Hepatocyte (in vitro differentiated cells): ENCODE measurements around the gene C19orf33. TPM values are rescaled to one million over a fixed set of nuclear protein-coding genes. Genes with fewer than 3 reads are reported as not detected.

Source experiments
- DNase-seq: peaks from one replicate; pipeline ENCODE4 v3.0.0-alpha.2; 2016; ENCODE audit warnings: low spot score
- H2AFZ ChIP-seq: fragments of 200-600 bp; sonication (generic); 2 replicates; pipeline ENCODE4 v1.6.0; 2016; ENCODE audit warnings: antibody characterized with exemption, mild to moderate bottlenecking
- H3K27ac ChIP-seq: fragments of 200-600 bp; sonication (generic); 2 replicates; pipeline ENCODE4 v1.5.1; 2016; ENCODE audit warnings: mild to moderate bottlenecking
- H3K27me3 ChIP-seq: fragments of 200-600 bp; sonication (generic); 2 replicates; pipeline ENCODE4 v1.6.1; 2016
- H3K36me3 ChIP-seq: fragments of 200-600 bp; sonication (generic); replicated peaks from 2 replicates; pipeline ENCODE4 v1.5.1; 2016; ENCODE audit warnings: low read depth; ENCODE audit not compliant: insufficient read depth
- H3K4me1 ChIP-seq: fragments of 200-600 bp; sonication (generic); 2 replicates; pipeline ENCODE4 v1.5.1; 2016; ENCODE audit warnings: mild to moderate bottlenecking, moderate library complexity; ENCODE audit not compliant: insufficient read depth
- H3K4me2 ChIP-seq: fragments of 200-600 bp; sonication (generic); 2 replicates; pipeline ENCODE4 v1.6.0; 2016
- H3K4me3 ChIP-seq: fragments of 200-600 bp; sonication (generic); 2 replicates; pipeline ENCODE4 v1.5.1; 2016; ENCODE audit warnings: mild to moderate bottlenecking
- H3K79me2 ChIP-seq: fragments of 200-600 bp; sonication (generic); 2 replicates; pipeline ENCODE4 v1.6.0; 2017; ENCODE audit warnings: mild to moderate bottlenecking
- H3K9me2 ChIP-seq: fragments of 200-600 bp; sonication (generic); replicated peaks from 2 replicates; pipeline ENCODE4 v1.6.0; 2017; ENCODE audit warnings: mild to moderate bottlenecking; ENCODE audit not compliant: insufficient read depth
- H3K9me3 ChIP-seq: fragments of 200-600 bp; sonication (generic); 2 replicates; pipeline ENCODE4 v1.5.1; 2016; ENCODE audit warnings: low read depth, mild to moderate bottlenecking
- H4K20me1 ChIP-seq: fragments of 200-600 bp; sonication (generic); 2 replicates; pipeline ENCODE4 v1.6.0; 2016; ENCODE audit warnings: mild to moderate bottlenecking; ENCODE audit not compliant: insufficient read depth, poor library complexity, severe bottlenecking
- EZH2 ChIP-seq: fragments of 200-600 bp; sonication (generic); IDR thresholded peaks from 2 replicates; pipeline ENCODE4 v1.6.1; 2016; ENCODE audit warnings: antibody characterized with exemption, mild to moderate bottlenecking, borderline replicate concordance
- EZH2phosphoT487 ChIP-seq: fragments of 200-600 bp; sonication (generic); IDR thresholded peaks from one replicate; pipeline ENCODE4 v1.6.1; 2018; ENCODE audit warnings: antibody characterized with exemption, mild to moderate bottlenecking, low read depth, moderate library complexity; ENCODE audit not compliant: unreplicated experiment, severe bottlenecking
- WGBS: methylation state at CpG from one replicate; pipeline ENCODE4 v1.1.6; 2016; ENCODE audit warnings: low lambda C conversion rate; ENCODE audit errors: missing lambda C conversion rate; 5-methylcytosine and 5-hydroxymethylcytosine counted together
- polyA plus RNA-seq: library from polyadenylated mRNA; unstranded; fragments of >200 nt; fragmentation: Nextera tagmentation; extraction: Ambion mirVana; gene quantifications from 2 replicates; pipeline ENCODE4 v1.2.1, GENCODE V29; 2016
- total RNA-seq: library from RNA; depleted of rRNA; stranded (reverse); fragments of >200 nt; gene quantifications from 2 replicates; pipeline ENCODE4 v1.2.3, GENCODE V29; 2014
- TF ChIP-seq, protein P1 (sequence below): fragments of 200-600 bp; sonication (generic); IDR thresholded peaks from 2 replicates; pipeline ENCODE4 v1.5.1; 2016; ENCODE audit warnings: antibody characterized with exemption, mild to moderate bottlenecking; ENCODE audit not compliant: poor library complexity

Gene C19orf33
- total and polyA plus RNA-seq, 2 experiments from 2014 or later: 118 to 126 TPM

DNA sequence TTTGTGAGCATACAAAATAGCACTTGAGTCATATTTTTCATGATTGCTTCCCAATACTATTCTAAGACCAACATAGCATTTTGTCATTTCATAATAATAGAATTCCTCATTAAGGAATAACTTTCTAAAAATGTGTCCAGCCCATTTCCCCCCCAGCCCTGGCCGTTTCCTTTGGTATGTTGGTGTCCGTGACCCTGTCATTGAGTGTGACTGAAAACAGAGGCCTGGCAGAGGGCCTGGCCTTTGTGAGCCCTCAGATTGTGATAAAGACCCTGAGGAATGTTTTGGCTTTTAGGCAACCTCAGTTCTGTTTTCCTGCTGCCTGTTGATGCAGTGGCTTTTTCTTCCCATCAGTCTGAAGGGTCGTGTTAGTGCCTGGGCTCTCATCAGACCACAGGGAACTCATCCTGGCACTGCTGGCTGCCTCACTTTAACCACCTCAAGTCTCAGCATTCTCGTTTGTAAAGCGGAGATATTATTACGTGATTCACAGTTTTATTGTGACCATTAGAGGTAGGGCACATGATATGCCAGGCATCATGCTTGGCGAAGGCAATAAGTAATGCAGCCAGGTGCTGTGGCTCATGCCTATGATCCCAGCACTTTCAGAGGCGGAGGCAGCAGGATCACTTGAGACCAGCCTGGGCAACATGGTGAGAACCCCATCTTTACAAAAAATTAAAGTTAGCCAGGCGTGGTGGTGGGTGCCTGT is 25.9 kb upstream of the C19orf33 start:
- no peaks in the 10 kb centered on the region for H3K27me3 ChIP-seq
- peak overlapping the region; percentile 39 for H3K27ac ChIP-seq
- WGBS: 69% methylated on average over 9 of the region's 9 CpGs
- peaks cover 94% of the 10 kb centered on the region for H3K79me2 ChIP-seq
- TF ChIP-seq EZH2 (no peak), EZH2phosphoT487 (no peak)
- TF ChIP-seq, protein P1, sequence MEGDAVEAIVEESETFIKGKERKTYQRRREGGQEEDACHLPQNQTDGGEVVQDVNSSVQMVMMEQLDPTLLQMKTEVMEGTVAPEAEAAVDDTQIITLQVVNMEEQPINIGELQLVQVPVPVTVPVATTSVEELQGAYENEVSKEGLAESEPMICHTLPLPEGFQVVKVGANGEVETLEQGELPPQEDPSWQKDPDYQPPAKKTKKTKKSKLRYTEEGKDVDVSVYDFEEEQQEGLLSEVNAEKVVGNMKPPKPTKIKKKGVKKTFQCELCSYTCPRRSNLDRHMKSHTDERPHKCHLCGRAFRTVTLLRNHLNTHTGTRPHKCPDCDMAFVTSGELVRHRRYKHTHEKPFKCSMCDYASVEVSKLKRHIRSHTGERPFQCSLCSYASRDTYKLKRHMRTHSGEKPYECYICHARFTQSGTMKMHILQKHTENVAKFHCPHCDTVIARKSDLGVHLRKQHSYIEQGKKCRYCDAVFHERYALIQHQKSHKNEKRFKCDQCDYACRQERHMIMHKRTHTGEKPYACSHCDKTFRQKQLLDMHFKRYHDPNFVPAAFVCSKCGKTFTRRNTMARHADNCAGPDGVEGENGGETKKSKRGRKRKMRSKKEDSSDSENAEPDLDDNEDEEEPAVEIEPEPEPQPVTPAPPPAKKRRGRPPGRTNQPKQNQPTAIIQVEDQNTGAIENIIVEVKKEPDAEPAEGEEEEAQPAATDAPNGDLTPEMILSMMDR: no peak
- no peak overlapping the region for H3K4me3 ChIP-seq
- H3K36me3 ChIP-seq: no peaks in the 10 kb centered on the region
- DNase-seq: no peak
- H2AFZ ChIP-seq: no peak overlapping the region
- no peaks in the 10 kb centered on the region for H3K9me3 ChIP-seq
- no peaks in the 10 kb centered on the region for H3K9me2 ChIP-seq
- H4K20me1 ChIP-seq: peaks cover 57% of the 10 kb centered on the region
- peak overlapping the region; percentile 42 for H3K4me2 ChIP-seq
- H3K4me1 ChIP-seq: peaks cover 24% of the 10 kb centered on the region

DNA sequence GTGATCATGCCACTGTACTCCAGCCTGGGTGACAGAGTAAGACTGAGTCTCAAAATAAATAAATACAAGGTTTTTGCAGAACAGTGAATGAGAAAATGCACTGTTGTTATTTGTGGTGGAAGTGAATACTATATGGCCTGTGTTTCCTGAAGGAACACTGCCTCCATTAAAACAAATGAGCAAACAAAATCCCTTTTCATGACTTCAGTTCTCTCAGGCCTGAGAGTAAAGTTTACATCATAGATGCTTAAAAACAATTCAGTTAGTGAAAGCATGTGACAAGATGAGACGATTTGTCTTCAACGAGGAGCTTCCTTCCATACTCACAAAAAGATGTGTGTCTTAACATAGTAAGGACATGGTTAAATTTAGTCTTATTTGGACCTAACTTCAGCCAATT is 25.3 kb upstream of the C19orf33 start:
- Histone ChIP-seq H2AFZ (no peak overlapping the region), H3K36me3 (no peaks in the 10 kb centered on the region), H3K27ac (peak overlapping the region; percentile 39), H4K20me1 (peaks cover 59% of the 10 kb centered on the region), H3K4me2 (no peak overlapping the region), H3K4me1 (peaks cover 22% of the 10 kb centered on the region), H3K9me2 (no peaks in the 10 kb centered on the region), H3K27me3 (no peaks in the 10 kb centered on the region), H3K79me2 (peaks cover 96% of the 10 kb centered on the region), H3K4me3 (no peak overlapping the region), H3K9me3 (no peaks in the 10 kb centered on the region)
- no peak for DNase-seq
- WGBS: 77% methylated on average over 2 of the region's 2 CpGs
- TF ChIP-seq, protein P1: no peak
- TF ChIP-seq EZH2phosphoT487 (no peak), EZH2 (no peak)

GRCh38 chr19:38280030-38280921 is 23.8 kb upstream of the C19orf33 start:
- Histone ChIP-seq H4K20me1 (peaks cover 59% of the 10 kb centered on the region), H3K4me3 (no peak overlapping the region), H3K27me3 (no peaks in the 10 kb centered on the region), H3K79me2 (peaks cover 96% of the 10 kb centered on the region), H3K27ac (peak overlapping the region; percentile 9), H2AFZ (no peak overlapping the region), H3K4me2 (no peak overlapping the region), H3K9me2 (no peaks in the 10 kb centered on the region), H3K4me1 (peaks cover 22% of the 10 kb centered on the region), H3K9me3 (no peaks in the 10 kb centered on the region), H3K36me3 (no peaks in the 10 kb centered on the region)
- TF ChIP-seq EZH2 (no peak), EZH2phosphoT487 (no peak)
- TF ChIP-seq, protein P1: no peak
- DNase-seq: no peak
- 86% methylated on average over 17 of the region's 17 CpGs for WGBS
